CD4-positive, alpha-beta T cell treated with Interleukin-15 for 1 hour (primary cell): ENCODE results near the gene ORM2.
"Not testable (repeated sequence)": the region's sequence is repeated elsewhere in the genome, so short reads cannot be mapped to it uniquely, and the experiment has no call there.

ENCODE experiments used
- DNase-seq: peaks from one replicate; pipeline ENCODE4 v3.0.0-alpha.2; 2020

Gene ORM2

GRCh38 chr9:114332474-114333040 lies 2.9 kb downstream of the ORM2 start:
- DNase-seq, result not testable (repeated sequence)

- not testable (repeated sequence) for DNase-seq
Observed at GRCh38 chr9:114333718-114334117, 4.0 kb downstream of the ORM2 start.

- no peak for DNase-seq
Observed at GRCh38 chr9:114334490-114334889, 4.8 kb downstream of the ORM2 start.

GRCh38 chr9:114335745-114336144 lies 6.1 kb downstream of the ORM2 start:
- DNase-seq, result no peak

GRCh38 chr9:114336157-114336556 lies 6.5 kb downstream of the ORM2 start:
- DNase-seq, result no peak

- DNase-seq, result no peak
Observed at GRCh38 chr9:114336699-114337395, 7.2 kb downstream of the ORM2 start.

GRCh38 chr9:114338187-114338586 lies 8.5 kb downstream of the ORM2 start:
- DNase-seq, result no peak

GRCh38 chr9:114339130-114339908 lies 9.7 kb downstream of the ORM2 start:
- peak; percentile 59 for DNase-seq

- DNase-seq, result no peak
Observed at GRCh38 chr9:114341152-114341830, 11.6 kb downstream of the ORM2 start.

- no peak for DNase-seq
Observed at GRCh38 chr9:114341991-114342390, 12.3 kb downstream of the ORM2 start.

GRCh38 chr9:114342755-114343440 lies 13.2 kb downstream of the ORM2 start:
- DNase-seq, result no peak

- DNase-seq, result no peak
Observed at GRCh38 chr9:114343471-114344187, 14.0 kb downstream of the ORM2 start.

- DNase-seq, result no peak
Observed at GRCh38 chr9:114344188-114344566, 14.5 kb downstream of the ORM2 start.

GRCh38 chr9:114344692-114345091 lies 15.0 kb downstream of the ORM2 start:
- DNase-seq, result no peak

- no peak for DNase-seq
Observed at GRCh38 chr9:114345493-114346065, 15.9 kb downstream of the ORM2 start.

GRCh38 chr9:114346146-114346545 lies 16.5 kb downstream of the ORM2 start:
- DNase-seq, result no peak

- DNase-seq, result no peak
Observed at GRCh38 chr9:114347675-114348074, 18.0 kb downstream of the ORM2 start.

GRCh38 chr9:114348261-114348905 lies 18.7 kb downstream of the ORM2 start:
- DNase-seq, result no peak

- DNase-seq, result peak; percentile 85
Observed at GRCh38 chr9:114348906-114349482, 19.3 kb downstream of the ORM2 start.

- no peak for DNase-seq
Observed at GRCh38 chr9:114349713-114350480, 20.2 kb downstream of the ORM2 start.
